ENCODE measurements around the gene RAC3.

- no peak for TF ChIP-seq CTCF (IDR thresholded peaks at IDR 0.05)
- no peak for TF ChIP-seq POLR2AphosphoS5 (IDR thresholded peaks at IDR 0.05)
- TF ChIP-seq POLR2A (IDR thresholded peaks at IDR 0.05), result no peak
Measured at GRCh38 chr17:81995463-81996231, 35.8 kb upstream of the RAC3 start.

Measured in transverse colon (tissue), 4 donors.